Measurements from ENCODE around the gene TEKT2.

DNA sequence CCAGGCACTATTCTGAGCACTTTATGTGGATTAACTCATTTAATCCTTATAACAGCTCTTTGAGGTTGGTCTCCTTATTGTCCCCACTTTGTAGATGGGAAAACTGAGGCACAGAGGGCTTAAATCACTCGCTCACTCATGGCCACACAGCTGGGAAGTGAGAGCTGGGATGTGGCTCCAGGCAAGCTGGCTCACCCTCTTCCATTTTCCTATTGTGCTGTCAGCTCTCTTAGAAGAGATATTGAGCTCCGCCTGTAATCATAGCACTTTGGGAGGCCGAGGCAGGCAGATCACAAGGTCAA is 45.0 kb downstream of the TEKT2 start:
- no peak for TF ChIP-seq POLR2A (IDR thresholded peaks at IDR 0.05)
- TF ChIP-seq, protein P1, sequence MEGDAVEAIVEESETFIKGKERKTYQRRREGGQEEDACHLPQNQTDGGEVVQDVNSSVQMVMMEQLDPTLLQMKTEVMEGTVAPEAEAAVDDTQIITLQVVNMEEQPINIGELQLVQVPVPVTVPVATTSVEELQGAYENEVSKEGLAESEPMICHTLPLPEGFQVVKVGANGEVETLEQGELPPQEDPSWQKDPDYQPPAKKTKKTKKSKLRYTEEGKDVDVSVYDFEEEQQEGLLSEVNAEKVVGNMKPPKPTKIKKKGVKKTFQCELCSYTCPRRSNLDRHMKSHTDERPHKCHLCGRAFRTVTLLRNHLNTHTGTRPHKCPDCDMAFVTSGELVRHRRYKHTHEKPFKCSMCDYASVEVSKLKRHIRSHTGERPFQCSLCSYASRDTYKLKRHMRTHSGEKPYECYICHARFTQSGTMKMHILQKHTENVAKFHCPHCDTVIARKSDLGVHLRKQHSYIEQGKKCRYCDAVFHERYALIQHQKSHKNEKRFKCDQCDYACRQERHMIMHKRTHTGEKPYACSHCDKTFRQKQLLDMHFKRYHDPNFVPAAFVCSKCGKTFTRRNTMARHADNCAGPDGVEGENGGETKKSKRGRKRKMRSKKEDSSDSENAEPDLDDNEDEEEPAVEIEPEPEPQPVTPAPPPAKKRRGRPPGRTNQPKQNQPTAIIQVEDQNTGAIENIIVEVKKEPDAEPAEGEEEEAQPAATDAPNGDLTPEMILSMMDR (IDR thresholded peaks at IDR 0.05) = no peak
